Measurements from ENCODE around the gene CLCNKB.

CLCNKB gene

DNA sequence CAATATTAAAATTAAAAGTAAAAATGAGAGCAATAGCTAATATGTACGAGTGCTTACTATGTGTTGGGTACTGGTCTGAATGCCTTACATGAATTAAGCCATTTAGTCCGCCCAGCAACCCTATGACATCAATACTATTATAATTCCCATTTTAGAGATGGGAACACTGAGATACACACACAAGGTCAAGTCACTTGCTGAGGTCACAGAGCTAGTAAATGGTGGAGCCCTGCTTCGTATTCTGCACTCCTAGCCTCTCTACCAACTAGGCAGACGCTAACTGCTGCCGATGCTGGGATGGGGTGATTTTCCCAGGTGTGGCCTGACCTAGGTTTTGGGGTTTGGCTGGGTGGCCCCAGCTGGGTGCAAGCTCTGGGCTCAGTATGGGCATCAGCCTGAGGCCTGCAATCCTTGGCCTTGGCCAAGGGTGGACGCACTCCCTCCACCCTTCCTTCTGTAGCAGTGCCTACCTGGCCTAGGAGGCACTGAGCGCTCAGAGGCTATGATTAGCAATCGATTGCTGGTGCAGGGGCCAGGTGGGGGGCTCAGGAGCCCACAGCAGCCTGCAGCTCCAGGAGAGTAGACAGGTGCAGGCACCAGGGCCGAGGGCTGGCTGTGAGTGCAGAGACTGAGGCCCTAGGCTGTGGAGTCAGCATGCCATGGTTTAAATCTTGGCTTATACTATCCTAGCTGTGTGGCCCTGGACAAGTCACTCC is 27.2 kb downstream of the CLCNKB start:
- no peaks in the 10 kb centered on the region for H3K9me3 Mint-ChIP-seq (ENCODE audit: low read depth)
- H3K4me3 Mint-ChIP-seq: no peak overlapping the region
- peaks cover 14% of the 10 kb centered on the region for H3K4me1 Mint-ChIP-seq (ENCODE audit: low read depth)
- H3K27ac Mint-ChIP-seq: no peak overlapping the region
- no peaks in the 10 kb centered on the region for H3K36me3 Mint-ChIP-seq
- peaks cover 14% of the 10 kb centered on the region for H3K27me3 Mint-ChIP-seq

DNA sequence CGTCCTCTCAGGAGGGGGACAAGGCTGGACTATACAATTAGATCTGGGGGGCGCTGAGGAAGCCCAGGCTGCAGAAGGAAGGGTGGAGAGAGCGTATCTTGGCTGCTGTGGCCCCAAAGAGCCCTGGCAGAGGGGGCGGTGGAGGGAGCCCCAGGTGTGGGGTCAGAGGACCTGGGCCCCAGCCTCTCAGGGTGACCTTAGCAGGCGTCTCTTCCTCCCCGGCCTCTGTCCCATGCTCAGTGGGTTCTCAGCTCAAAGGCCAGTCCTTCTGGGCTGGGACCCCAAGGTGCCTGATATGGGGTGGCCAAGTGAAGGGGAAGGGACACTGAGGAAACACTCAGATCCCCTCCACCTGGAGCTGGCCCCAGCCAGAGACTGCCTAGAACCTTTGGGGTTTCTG is 28.0 kb downstream of the CLCNKB start:
- peaks cover 14% of the 10 kb centered on the region for H3K27me3 Mint-ChIP-seq
- peaks cover 14% of the 10 kb centered on the region for H3K4me1 Mint-ChIP-seq (ENCODE audit: low read depth)
- no peaks in the 10 kb centered on the region for H3K9me3 Mint-ChIP-seq (ENCODE audit: low read depth)
- peak overlapping the region; percentile 6 for H3K4me3 Mint-ChIP-seq
- no peaks in the 10 kb centered on the region for H3K36me3 Mint-ChIP-seq
- H3K27ac Mint-ChIP-seq: no peak overlapping the region

DNA sequence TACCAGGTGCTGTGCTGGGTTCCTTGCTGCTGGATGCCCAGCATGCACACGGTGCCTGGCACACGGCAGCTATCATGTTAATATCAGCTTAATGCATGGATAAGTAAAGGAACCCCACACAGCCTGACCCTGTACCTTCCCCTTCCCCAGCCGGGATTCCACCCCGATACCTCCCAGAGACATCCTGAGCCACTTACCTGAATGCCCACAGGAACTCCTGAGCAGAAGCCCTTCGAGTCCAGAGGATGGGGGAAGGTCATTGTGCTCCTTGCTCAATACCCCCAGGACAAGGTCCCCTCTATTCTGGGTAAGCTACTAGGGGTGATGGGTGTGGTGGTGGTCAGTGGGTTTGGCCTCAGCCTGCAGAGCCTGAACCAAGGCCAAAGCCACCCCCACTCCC is 28.5 kb downstream of the CLCNKB start:
- Mint-ChIP-seq H3K27ac (no peak overlapping the region), H3K4me1 (ENCODE audit: low read depth) (peaks cover 14% of the 10 kb centered on the region), H3K4me3 (peak overlapping the region; percentile 6), H3K36me3 (no peaks in the 10 kb centered on the region), H3K27me3 (peaks cover 14% of the 10 kb centered on the region), H3K9me3 (ENCODE audit: low read depth) (no peaks in the 10 kb centered on the region)

DNA sequence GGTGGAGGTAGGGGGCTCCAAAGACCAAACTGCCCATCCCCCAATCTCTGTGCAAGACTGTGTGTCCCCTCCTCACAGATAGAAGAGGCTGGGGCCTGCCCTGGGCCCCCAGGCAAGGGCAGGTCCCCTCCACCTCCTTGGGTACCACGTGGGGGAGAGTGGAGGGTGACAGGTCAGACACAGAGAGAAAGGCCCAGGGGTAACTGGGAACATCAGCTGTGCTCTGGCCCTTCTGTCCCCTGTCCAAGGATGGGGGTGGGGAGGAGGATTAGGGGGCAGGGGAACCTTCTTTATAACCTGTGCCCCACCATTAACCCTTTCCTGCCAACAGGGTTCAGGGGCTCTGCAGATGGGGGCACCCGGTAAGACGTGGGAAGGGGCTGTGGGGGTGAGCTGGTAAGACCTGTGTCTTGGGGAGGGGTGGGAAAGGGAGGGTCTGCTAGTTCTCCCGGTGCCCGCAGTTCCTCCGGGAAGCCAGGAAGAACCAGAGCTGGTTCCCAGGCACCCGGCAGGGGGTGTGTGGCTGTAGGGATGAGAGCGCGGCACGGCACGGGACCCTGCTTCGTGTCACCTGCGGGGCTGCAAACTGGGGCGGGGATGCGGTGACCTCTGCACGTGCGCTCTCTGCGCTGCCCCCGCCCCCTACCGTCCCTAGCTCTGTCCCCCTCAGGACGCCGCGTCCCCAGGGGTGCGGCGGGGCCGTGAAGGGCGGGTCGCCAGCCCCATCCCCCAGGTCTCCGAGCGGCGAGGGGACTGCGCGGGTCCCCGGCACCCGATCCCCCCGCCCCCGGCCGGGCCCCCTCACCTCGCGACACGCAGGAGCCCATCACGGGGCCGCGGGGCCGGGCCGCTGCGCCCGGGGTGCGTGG is 29.3 kb downstream of the CLCNKB start:
- H3K36me3 Mint-ChIP-seq: no peaks in the 10 kb centered on the region
- H3K4me3 Mint-ChIP-seq: peak overlapping the region; percentile 23
- peaks cover 14% of the 10 kb centered on the region for H3K27me3 Mint-ChIP-seq
- H3K4me1 Mint-ChIP-seq (ENCODE audit: low read depth): peaks cover 14% of the 10 kb centered on the region
- no peak overlapping the region for H3K27ac Mint-ChIP-seq
- no peaks in the 10 kb centered on the region for H3K9me3 Mint-ChIP-seq (ENCODE audit: low read depth)

DNA sequence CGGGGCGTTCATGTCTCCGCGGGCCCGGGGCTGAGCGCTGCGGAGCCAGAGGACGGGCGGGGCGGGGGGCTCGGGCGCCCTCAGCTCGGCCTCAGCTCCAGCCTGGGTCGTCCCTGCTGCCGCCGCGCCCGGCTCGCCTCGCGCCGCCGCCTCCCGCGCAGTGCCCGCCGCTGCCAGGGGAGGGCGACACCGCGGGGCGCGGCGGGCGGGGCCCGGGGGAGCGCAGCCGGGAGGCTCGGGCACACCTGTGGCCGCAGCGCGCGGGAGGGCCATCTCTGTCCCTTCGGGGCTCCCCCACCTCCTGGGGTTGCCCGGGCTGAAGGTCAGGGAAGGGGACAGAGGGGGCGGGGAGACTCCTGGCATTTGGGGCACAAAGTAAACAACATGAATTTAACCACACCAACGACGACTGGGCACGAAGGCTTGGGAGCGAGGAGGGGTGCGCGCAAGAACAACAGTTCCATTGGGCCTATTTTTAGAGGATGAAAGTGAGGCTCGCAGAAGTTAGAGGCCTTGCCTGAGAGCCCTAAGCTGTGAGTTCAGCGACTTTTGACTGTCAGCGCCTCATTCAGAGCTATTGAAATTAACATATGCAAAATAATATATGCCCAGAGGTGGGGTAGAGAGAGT is 30.0 kb downstream of the CLCNKB start, which contains the start of gene FAM131C:
TSS of gene FAM131C (minus strand) at position 162 of the 630 bp plus-strand sequence. CDS start 209 bp downstream, outside the sequence.
- H3K27ac Mint-ChIP-seq: no peak within 1 kb of the TSS
- H3K4me3 Mint-ChIP-seq: peak within 1 kb of the TSS; percentile 61
- H3K9me3 Mint-ChIP-seq (ENCODE audit: low read depth): no peaks in the 10 kb centered on the region
- H3K27me3 Mint-ChIP-seq: peaks cover 14% of the 10 kb centered on the region
- H3K36me3 Mint-ChIP-seq: no peaks in the 10 kb centered on the region
- peaks cover 14% of the 10 kb centered on the region for H3K4me1 Mint-ChIP-seq (ENCODE audit: low read depth)

DNA sequence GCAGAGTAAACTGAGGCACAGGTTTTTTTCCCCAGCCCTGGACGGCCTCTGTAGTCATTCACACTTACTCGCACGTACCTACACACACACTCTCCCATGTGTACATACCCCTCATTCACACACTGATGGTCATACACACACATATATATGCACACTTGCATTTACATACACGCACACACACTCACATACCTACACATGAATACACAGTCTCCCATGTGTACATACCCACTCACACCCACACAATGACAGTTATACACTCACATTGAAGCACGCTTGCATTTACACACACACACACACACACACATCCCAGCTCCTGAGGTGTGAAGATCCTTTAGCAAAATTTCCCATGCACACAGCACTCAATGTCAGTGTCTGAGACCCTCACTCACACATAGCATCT is 30.6 kb downstream of the CLCNKB start:
- Mint-ChIP-seq H3K4me1 (ENCODE audit: low read depth) (peaks cover 18% of the 10 kb centered on the region), H3K27me3 (peaks cover 14% of the 10 kb centered on the region), H3K36me3 (no peaks in the 10 kb centered on the region), H3K9me3 (ENCODE audit: low read depth) (no peaks in the 10 kb centered on the region), H3K4me3 (peak overlapping the region; percentile 61), H3K27ac (no peak overlapping the region)

DNA sequence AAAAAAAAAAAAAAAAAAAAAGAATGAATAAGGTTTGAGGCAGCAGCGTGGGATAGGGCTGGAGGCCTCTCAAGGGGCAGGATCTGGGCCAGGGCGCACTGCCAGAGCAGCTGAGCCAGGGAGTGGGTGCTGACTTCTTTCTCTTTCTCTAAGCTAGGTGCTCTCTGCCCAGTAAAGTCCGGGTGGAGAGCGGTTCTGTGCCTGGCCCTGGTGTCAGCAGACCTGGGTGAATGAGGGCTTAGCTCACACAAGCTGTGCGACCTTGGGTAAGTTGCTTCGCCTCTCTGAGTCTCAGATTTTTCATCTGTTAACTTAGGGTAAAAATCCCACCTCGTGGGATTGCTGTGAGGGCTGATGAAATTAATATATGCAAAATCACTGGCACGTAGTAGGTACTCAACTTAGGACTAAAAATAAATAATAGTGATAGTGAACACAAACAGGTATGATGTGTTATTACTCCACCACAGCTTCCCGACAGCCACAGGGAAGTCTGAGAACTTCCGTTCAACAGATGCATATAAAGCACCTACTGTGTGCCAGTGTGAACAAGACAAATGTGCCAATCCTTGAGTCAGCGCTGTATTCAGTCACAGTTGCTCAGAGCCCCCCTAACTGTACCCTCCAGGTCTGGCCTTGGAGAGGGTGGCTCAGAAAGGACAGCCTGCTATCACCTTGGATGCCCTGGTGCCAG is 31.9 kb downstream of the CLCNKB start:
- H3K36me3 Mint-ChIP-seq: no peaks in the 10 kb centered on the region
- peaks cover 12% of the 10 kb centered on the region for H3K4me1 Mint-ChIP-seq (ENCODE audit: low read depth)
- H3K4me3 Mint-ChIP-seq: no peak overlapping the region
- H3K27ac Mint-ChIP-seq: no peak overlapping the region
- peaks cover 14% of the 10 kb centered on the region for H3K27me3 Mint-ChIP-seq
- no peaks in the 10 kb centered on the region for H3K9me3 Mint-ChIP-seq (ENCODE audit: low read depth)

DNA sequence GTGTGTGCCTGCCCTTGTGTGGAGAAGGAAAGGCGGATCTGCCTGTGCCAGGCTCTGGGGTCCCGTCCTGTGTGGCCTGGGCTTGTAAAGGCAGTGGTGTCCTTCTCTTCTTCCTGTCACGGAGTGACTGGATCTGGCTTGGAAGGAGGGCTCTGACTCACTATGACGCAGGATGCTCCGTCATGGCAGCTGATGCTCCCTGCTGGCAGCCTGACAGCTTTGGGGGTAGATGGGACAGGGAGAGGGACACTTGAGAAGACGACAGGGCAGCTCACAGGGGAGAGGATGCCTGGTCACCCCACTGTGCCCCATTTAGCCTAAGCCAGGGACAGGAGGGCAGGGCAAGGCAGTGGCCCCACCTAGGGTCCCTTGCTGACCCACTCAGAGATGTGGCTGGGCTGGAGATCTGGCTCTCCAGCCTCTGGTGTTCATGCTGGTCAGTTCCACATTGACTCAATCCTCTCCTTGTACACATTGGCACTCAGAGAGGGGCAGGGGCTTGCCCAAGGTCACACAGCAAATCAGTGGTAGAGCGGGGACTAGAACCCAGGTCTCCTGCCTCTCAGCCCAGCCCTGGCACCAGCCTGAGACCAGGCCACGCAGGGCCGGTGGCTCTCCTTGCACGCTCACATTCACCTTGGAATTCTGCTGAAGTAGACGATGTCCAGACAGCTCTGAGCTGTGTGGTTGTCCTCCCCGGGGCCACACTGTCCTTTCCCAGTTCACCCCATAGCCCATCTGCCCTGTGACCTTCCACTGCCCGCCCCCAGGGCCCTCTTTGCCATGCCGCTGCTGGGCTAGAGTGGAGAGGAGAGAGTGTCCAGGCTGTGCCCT is 32.7 kb downstream of the CLCNKB start:
- Mint-ChIP-seq H3K4me1 (ENCODE audit: low read depth) (peaks cover 12% of the 10 kb centered on the region), H3K27me3 (peaks cover 14% of the 10 kb centered on the region), H3K27ac (no peak overlapping the region), H3K36me3 (no peaks in the 10 kb centered on the region), H3K9me3 (ENCODE audit: low read depth) (no peaks in the 10 kb centered on the region), H3K4me3 (no peak overlapping the region)

DNA sequence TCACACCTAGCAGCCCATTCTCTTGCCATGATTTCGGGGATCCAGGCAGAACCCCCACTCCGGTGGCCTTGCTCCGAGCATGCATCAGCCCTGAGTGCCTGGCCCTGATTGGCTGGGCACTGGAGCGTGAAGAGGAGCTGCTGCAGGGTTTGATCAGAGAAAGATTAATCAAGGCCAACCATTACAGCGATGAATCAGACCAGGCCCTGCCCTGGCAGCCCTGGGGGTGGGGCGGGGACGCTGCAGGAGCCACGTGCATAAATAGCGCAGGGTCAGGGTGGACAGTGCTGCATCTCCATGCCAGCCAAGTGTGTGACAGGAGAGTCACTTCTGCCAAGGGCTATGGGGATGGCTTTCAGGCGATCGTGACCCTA is 33.3 kb downstream of the CLCNKB start:
- Mint-ChIP-seq H3K36me3 (no peaks in the 10 kb centered on the region), H3K4me1 (ENCODE audit: low read depth) (peaks cover 12% of the 10 kb centered on the region), H3K4me3 (no peak overlapping the region), H3K9me3 (ENCODE audit: low read depth) (no peaks in the 10 kb centered on the region), H3K27me3 (peaks cover 14% of the 10 kb centered on the region), H3K27ac (no peak overlapping the region)

DNA sequence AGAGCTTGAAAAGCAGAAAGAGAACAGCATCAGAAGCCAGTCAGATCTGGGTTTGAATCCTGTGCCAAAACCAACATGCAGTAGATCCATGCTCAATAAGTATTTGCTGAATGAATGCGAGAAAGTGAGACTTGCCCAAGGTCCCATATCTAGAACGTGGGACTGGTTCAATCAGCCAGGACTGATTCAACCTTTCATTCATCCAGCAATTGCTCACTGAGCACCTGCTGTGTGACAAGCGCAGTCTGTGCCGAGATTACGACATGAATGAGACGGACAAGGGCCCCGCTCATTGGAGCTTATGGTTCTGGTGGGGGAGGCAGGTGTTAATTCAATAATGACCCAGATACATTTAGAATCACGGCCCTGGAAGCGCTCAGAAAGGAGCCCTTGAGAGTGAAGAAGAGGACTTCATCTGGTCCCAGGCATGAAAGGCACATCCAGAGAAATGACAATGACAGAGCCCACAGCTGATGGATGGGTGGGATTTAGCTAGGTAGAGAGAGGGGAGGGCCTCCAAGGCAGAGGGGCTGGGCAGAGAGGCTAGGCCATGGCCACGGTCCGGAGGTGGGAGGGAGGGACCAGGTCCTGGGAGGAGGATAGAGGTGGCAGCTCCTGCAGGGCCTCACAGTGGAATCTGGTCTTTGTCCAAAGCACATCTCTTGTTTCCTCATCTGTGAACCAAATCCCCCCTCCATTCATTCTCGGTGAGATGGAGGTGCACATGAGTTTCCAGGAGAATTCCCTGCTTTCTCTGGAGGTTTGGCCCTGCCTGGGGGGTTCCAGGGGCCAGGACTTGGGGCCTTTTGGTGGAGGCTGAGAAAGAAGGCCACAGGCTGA is 34.0 kb downstream of the CLCNKB start:
- Mint-ChIP-seq H3K4me3 (no peak overlapping the region), H3K4me1 (ENCODE audit: low read depth) (peaks cover 12% of the 10 kb centered on the region), H3K27me3 (peaks cover 11% of the 10 kb centered on the region)

DNA sequence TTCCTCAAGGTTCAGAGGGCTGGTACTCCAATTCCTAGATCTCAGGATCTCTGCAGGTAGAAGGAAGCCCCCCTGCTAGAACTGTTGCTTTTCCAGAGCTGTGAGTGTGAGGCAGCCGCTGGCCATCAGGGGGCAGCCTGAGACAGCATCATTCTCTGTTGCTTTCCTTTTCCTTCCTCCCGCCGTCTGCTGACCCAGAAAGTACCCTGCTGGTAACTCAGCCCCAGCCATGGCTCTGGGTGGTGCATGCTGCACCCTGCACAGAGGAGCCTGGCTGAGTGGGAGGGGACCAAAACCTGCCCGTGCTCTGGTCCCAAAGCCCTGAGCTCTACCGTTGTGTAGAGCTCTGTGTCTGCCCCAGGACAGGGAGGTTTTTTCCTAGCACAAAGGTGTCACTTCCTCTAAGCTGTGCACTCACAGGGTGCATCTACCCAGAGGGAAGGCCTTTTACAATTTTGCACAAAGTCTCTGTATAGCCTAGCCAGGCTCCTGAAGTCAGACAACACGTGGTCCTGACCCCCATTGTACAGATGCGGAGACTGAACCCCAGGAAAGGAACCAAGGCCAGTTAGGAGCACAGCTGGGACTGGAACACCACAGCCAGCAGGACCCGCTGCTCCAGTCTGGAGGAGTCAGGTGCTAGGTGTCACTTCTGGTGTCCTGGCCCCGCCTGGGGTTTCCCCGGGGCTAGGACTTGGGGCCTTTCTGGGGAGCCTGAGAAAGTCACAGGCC is 35.5 kb downstream of the CLCNKB start:
- peak overlapping the region; percentile 49 for H3K4me3 Mint-ChIP-seq
- no peaks in the 10 kb centered on the region for H3K9me3 Mint-ChIP-seq (ENCODE audit: low read depth)
- peaks cover 7% of the 10 kb centered on the region for H3K4me1 Mint-ChIP-seq (ENCODE audit: low read depth)
- no peaks in the 10 kb centered on the region for H3K36me3 Mint-ChIP-seq
- H3K27ac Mint-ChIP-seq: no peak overlapping the region
- peaks cover 8% of the 10 kb centered on the region for H3K27me3 Mint-ChIP-seq

More for the DNA sequence above, 34.0 kb downstream of the CLCNKB start:
- no peak overlapping the region for H3K27ac Mint-ChIP-seq
- no peaks in the 10 kb centered on the region for H3K9me3 Mint-ChIP-seq (ENCODE audit: low read depth)
- no peaks in the 10 kb centered on the region for H3K36me3 Mint-ChIP-seq

DNA sequence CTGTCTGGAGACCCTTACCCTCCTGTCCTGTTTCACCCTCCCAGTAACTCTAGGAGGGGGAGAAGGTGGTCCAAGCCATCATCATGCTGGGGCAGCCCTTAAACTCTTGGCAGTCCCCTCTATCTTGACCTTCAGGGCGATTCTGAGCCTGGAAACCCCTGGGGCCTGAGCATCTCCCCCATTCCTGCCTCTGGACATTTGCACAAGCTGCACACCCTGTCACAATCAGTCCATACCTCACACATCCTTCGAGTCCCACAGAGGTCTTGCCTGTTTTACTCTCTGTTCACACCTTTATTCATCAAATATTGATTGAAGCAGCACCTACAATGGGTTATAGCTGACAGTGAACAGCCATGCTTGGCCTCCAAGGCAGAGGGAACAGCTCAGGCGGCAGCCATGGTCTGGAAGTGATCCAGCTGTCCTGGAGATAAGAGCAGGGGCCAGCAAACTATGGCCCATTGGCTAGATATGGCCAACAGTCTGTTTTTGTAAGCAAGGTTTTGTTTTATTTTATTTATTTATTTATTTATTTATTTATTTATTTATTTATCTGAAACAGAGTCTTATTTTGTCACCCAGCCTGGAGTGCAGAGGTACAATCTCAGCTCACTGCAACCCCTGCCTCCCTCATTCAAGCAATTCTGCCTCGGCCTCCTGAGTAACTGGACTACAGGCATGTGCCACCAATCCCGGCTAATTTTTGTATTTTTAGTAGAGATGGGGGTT is 37.0 kb downstream of the CLCNKB start:
- Mint-ChIP-seq H3K27me3 (peaks cover under 1% of the 10 kb centered on the region), H3K27ac (no peak overlapping the region), H3K9me3 (ENCODE audit: low read depth) (no peaks in the 10 kb centered on the region)

More for the DNA sequence above, 37.0 kb downstream of the CLCNKB start:
- Mint-ChIP-seq H3K36me3 (no peaks in the 10 kb centered on the region), H3K4me3 (no peak overlapping the region), H3K4me1 (ENCODE audit: low read depth) (peaks cover 4% of the 10 kb centered on the region)
